SIG-M5 treated with dmso at 0.1 percent for 504 hours (cell line): ENCODE data around the gene LDHAL6B.
A peak's percentile ranks its signal among the peaks of the same experiment; 100 is the strongest.
"Not testable (repeated sequence)": the region's sequence is repeated elsewhere in the genome, so short reads cannot be mapped to it uniquely, and the experiment has no call there.

Experiments
- DNase-seq: peaks from one replicate; lab custom pipeline; 2025; ENCODE audit not compliant: unreplicated experiment; lab: John Stamatoyannopoulos, UW

Gene LDHAL6B

GRCh38 chr15:59206623-59207183 is at the start of gene LDHAL6B:
TSS of gene LDHAL6B (plus strand) at chr15:59206843. CDS start at chr15:59206941, 98 bp downstream.
- no peak for DNase-seq

DNA sequence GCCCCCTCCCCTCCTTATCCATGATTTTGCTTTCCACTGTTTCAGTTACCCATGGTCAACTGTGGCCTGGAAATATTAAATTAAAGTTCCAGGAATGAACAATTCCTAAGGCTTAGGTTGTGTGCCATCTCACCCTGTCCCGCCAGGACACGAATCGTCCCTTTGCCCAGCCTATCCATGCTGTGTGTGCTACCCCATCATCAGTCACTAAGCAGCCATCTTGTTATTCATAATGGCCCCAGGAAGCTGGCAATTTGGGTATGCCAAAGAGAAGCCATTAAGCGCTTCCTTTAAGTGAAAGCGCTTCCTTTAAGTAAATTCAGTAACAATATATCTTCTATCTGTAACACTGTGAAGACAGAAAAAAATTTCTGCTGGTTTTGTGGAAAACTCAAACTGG is 49.2 kb upstream of the LDHAL6B start:
- no peak for DNase-seq

GRCh38 chr15:59157840-59158700 is 48.6 kb upstream of the LDHAL6B start:
- no peak for DNase-seq

DNA sequence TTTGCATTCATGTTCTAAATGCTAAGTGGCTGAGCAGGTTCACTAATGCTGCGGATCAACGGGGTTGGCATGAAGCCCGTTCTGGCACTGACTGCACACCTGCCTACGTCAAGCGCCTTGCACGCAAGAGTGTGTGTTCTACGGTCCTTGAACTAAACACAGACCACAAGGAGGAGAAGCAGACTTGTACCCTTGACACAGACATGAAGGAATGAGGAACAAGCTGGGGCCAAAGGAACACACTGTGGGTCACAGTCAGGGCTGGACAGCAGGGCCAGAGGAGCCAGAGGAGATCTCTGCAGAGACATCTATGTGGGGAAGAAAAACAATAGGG is 48.0 kb upstream of the LDHAL6B start:
- peak; percentile 5 for DNase-seq

GRCh38 chr15:59159210-59159609 is 47.4 kb upstream of the LDHAL6B start:
- DNase-seq, result no peak

DNA sequence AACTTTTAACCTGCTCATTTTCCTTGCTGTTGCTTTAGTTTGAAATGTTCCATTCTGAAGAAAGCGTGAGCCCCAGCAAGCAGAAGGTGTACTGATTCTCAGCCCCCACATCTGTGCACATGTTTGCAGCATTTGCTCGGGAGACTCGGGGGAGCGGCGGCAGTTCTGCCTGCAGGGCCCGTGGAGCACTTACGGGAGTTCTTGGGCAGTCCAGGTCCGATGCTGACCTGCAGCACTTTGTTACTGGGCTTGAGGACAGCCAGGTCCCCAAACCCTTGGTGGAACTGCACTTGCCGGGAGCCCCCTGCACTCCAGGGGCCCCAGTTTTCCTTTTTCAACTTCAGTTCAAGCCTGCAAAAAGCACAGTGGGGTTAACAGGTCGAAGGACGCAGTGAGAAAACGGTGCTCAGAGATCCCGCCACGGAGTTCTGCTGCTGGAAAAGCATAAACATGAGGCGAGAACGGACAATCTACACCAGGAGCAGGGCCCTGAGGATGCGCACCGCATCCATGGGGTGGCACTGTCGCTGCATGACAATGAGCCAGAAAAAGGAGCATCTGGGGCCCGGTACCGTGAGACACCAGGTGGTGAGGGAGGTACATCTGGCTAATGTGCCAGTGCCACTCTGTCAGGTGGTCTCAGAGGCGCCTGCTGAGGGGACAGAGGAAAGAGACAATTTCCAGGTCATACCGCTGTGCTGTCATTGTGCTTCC is 45.6 kb upstream of the LDHAL6B start:
- DNase-seq, result no peak

DNA sequence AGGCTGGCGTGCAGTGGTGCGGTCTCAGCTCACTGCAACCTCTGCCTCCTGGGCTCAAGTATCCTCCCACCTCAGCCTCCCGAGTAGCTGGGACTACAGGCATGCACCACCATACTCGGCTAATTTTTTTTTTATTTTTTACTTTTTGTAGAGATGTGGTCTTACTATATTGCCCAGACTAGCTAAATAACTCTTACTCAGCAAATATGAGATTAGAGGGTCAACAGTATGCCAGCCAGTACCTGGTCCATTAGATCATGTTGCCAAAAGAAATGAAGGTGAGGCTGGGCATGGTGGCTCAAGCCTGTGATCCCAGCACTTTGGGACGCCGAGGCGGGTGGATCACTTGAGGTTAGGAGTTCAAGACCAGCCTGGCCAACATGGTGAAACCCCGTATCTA is 44.6 kb upstream of the LDHAL6B start:
- not testable (repeated sequence) for DNase-seq

- DNase-seq, result peak; percentile 24
These were observed 40.9 kb upstream of the LDHAL6B start for GRCh38 chr15:59165726-59166125.

DNA sequence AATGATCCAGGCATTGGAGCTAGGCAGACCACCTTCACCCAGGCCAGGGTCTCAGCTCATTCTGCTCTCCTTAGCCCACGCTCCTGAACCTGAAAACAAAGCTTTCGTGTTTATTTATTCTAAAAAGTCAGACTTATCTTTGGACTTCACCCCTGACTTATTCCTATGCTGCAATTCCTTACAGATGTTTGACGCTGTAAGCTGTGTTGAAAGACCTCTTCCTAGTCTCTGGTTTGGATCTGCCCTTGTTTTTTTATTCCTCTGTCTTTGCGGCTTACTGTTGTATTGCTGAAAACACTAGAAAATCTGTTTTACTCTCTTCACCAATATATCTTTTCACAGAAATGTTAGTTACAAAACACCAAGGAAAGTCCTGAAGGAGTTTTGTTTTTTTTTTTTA is 40.5 kb upstream of the LDHAL6B start:
- no peak for DNase-seq

DNA sequence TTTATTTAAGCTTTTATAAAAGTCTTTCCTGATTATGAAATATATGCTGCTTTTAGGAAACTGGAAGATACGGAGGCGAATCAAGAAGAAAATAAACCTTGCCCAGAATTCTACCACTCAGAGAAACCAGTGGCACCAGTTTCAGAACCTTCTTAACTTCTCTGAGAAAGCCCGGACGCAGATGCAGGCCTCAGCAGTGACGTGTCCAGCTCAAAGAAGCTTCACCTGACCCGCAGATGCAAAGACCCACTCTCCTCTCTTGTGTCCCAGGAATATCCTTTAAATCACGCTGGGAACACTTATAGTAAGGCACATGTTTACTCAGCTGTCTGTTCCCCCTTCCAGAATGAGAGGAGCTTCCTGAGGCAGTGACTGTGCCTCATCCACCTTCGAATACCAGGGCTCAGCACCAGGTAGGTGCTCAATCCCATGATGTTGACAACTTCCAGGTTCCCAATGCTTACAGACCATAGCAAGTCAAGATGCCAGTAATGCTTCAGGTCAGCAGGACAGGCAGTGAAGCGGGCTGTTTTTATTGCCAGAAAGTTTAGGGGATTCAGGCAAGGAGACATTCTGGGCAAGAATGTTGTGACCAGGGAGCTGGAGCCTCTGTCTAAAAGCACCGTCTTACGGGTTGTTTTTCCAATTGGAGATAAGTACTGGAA is 39.9 kb upstream of the LDHAL6B start:
- no peak for DNase-seq

DNA sequence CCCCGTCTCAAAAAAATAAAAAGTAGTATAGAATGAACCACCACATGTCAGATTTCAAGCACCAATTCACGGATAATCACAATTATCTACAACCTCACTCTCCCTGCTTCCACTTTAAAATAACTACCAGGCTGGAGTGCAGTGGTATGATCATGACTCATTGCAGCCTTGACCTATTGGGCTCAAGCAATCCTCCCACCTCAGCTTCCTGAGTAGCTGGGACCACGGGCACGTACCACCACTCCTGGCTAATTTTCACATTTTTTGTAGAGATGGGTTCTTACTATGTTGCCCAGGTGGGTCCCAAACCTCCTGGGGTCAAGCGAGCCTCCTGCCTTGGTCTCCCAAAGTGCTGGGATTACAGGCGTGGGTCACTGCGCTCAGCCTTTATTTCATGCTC is 38.1 kb upstream of the LDHAL6B start:
- DNase-seq, result no peak

DNA sequence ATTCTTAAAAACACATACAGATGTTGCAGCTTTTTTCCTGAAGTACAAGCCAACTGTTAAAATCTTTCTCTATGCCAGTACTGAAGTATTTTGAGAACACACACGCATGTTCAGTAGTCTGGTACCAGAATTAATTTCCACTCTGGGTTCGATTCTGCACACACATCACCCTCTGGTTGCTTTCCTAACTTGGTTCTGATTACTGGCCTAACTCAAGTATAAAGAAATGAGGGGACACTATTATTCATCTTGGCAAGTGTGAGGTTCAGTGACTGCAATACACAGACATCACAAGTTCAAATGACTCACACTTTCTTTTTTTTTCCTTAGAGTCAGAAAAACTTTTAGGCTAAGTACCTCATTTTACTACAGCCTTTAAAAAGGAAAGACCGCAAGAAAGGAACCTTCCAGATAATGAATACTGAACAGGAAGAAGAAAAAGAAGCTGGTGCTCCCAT is 37.4 kb upstream of the LDHAL6B start:
- no peak for DNase-seq

DNA sequence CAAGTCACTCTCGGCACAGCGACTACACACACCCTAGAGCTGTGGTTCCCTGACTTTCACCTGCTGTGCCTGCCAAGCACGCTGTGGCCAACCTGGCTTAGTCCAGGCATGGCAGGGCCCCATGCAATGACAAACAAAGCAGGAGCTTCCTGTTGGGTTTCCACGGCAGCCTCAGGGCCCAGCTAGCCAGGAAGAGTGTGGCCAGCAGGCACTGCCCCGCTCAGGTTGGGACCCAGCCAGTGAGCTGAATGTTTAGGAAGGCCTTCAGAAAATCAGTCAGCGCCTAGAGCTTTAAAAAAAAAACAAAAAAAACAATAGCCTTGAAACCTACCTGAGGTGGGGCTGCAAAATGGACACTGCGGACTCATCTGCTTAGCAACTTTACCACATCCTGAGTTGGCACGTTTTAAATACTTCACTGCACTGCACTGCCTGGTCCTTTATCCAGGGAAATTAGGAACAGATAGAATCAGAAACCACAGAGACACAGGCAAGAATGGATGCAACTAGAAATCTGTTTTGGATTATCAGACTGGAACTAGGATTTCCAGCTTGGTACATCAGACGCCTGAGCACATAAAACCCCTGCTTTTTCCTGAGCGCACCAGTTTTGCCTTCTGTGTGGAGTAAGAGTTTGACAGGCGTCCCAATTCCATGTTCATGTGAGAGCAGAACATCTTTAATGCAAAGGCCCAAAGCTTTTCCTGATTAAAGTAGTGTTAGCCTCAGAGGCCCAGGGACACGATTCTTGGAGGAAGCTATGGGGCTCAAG is 36.2 kb upstream of the LDHAL6B start:
- no peak for DNase-seq

- no peak for DNase-seq
These were observed 35.6 kb upstream of the LDHAL6B start for GRCh38 chr15:59171067-59171397.

- no peak for DNase-seq
These were observed 34.2 kb upstream of the LDHAL6B start for GRCh38 chr15:59172289-59172901.

GRCh38 chr15:59173194-59173593 is 33.4 kb upstream of the LDHAL6B start:
- DNase-seq, result no peak

- no peak for DNase-seq
These were observed 32.4 kb upstream of the LDHAL6B start for GRCh38 chr15:59174151-59174834.

GRCh38 chr15:59174835-59175831 is 31.5 kb upstream of the LDHAL6B start:
- peak; percentile 54 for DNase-seq
